ENCODE results near the gene SNED1. TPM values are rescaled to one million over a fixed set of nuclear protein-coding genes. Genes with fewer than 3 reads are reported as not detected.
A peak's percentile ranks its signal among the peaks of the same experiment; 100 is the strongest.

SNED1 gene
- total and polyA plus RNA-seq, 2 experiments from 2014 or later: 1.5 to 2.8 TPM

- TF ChIP-seq ZNF462 (CRISPR knock-in tag; IDR thresholded peaks at IDR 0.05): no peak
These were observed 11.4 kb downstream of the SNED1 start (continued) for GRCh38 chr2:241009601-241010530.

GRCh38 chr2:241010531-241011295, 12.3 kb downstream of the SNED1 start:
- ATAC-seq: no peak; the same call in 2 of the 3 replicates
- Histone ChIP-seq H3K79me2 (replicated peaks; ENCODE audit: insufficient read depth) (no peaks in the 10 kb centered on the region), H2AFZ (peak overlapping the region; percentile 93), H3K9me2 (ENCODE audit: insufficient read depth) (peaks cover 4% of the 10 kb centered on the region; the same call in 1 of the 2 replicates), H4K20me1 (replicated peaks; ENCODE audit: insufficient read depth) (no peaks in the 10 kb centered on the region; the same call in 1 of the 2 replicates), H3K4me1 (ENCODE audit: insufficient read depth) (peaks cover 19% of the 10 kb centered on the region), H3K4me3 (peak overlapping the region; percentile 55), H3K27me3 (ENCODE audit: insufficient read depth) (no peaks in the 10 kb centered on the region), H3F3A (replicated peaks; ENCODE audit: low read depth) (0 out of 2 replicates have a peak, but pooled peaks cover 4% of the 10 kb centered on the region), H3K36me3 (ENCODE audit: insufficient read depth) (no peaks in the 10 kb centered on the region), H3K4me2 (peak overlapping the region; percentile 83), H3K27ac (ENCODE audit: low read depth) (no peak overlapping the region)
- Mint-ChIP-seq H3K9me3 (peaks cover 9% of the 10 kb centered on the region), H3K27ac (0 out of 2 replicates have a peak overlapping the region, but pooled peaks have one; percentile 56), H3K4me3 (peak overlapping the region; percentile 55; the same call in 1 of the 3 replicates), H3K4me1 (peaks cover 23% of the 10 kb centered on the region), H3K27me3 (ENCODE audit: insufficient read depth, low read depth, poor library complexity) (peaks cover 8% of the 10 kb centered on the region), H3K36me3 (ENCODE audit: low read depth) (peaks cover 6% of the 10 kb centered on the region)
- no peak for DNase-seq (ENCODE audit: low spot score)
- TF ChIP-seq ZNF462 (CRISPR knock-in tag; IDR thresholded peaks at IDR 0.05): no peak
- no peak for TF ChIP-seq JUNB (IDR thresholded peaks at IDR 0.05; ENCODE audit: unreplicated experiment)
- no peak for TF ChIP-seq ZNF114 (CRISPR knock-in tag; IDR thresholded peaks at IDR 0.05)
- no peak for TF ChIP-seq STAT1 (IDR thresholded peaks at IDR 0.05; ENCODE audit: unreplicated experiment)

All from GM23338 (cell line).